KOPT-K1 (cell line): ENCODE results near the gene TSPYL2.

ENCODE experiments used
- H3K27ac ChIP-seq: fragments of 200-600 bp; sonication (generic); 2 replicates; pipeline ENCODE4 v1.5.1; 2016; ENCODE audit warnings: antibody characterized with exemption, mild to moderate bottlenecking, low read depth, low read length; ENCODE audit not compliant: poor library complexity, severe bottlenecking
- H3K36me3 ChIP-seq: fragments of 200-600 bp; sonication (generic); 2 replicates; pipeline ENCODE4 v1.5.1; 2017; ENCODE audit warnings: antibody characterized with exemption, mild to moderate bottlenecking, low read length, moderate library complexity; ENCODE audit not compliant: insufficient read depth
- H3K9me3 ChIP-seq: fragments of 200-600 bp; sonication (generic); 2 replicates; pipeline ENCODE4 v1.5.1; 2017; ENCODE audit warnings: antibody characterized with exemption, low read length, mild to moderate bottlenecking; ENCODE audit not compliant: insufficient read depth, poor library complexity, severe bottlenecking

Gene TSPYL2

GRCh38 chrX:53135581-53135980, 53.4 kb downstream of the TSPYL2 start:
- Histone ChIP-seq H3K9me3 (no peaks in the 10 kb centered on the region), H3K36me3 (no peaks in the 10 kb centered on the region; the same call in none of the 2 replicates), H3K27ac (no peak overlapping the region)
